B cell (primary cell): Measurements from ENCODE around the gene ZNF334.

Experiments used
- CTCF ChIP-seq: fragments of 200-600 bp; IDR thresholded peaks from one replicate; pipeline ENCODE4 v1.8.0; 2022; ENCODE audit warnings: antibody characterized with exemption, mild to moderate bottlenecking
- EZH2 ChIP-seq: IDR thresholded peaks from 2 replicates; pipeline ENCODE4 v1.6.1; 2012; ENCODE audit warnings: borderline replicate concordance, low read depth, mild to moderate bottlenecking, moderate library complexity, low read length; ENCODE audit not compliant: insufficient read depth, poor library complexity, severe bottlenecking

- no peak for TF ChIP-seq CTCF
- TF ChIP-seq EZH2, result no peak
Observed at GRCh38 chr20:46549188-46549972, 36.0 kb upstream of the ZNF334 start.
